ENCODE results near the gene GAD1. TPM values are rescaled to one million over a fixed set of nuclear protein-coding genes. Genes with fewer than 3 reads are reported as not detected.

GAD1 gene
- total and polyA plus RNA-seq, 2 of the 4 experiments (the other 2 are of a cell fraction), result not detected

GRCh38 chr2:170836027-170836426 lies 19.3 kb downstream of the GAD1 start:
- dilution Hi-C loops (cut with HindIII; ENCODE audit: low sequenced_read_pairs, unreplicated experiment), result no loop called here
- H3K18ac ChIP-seq (ENCODE audit: low read depth, low read length), result no peak overlapping the region
- in situ Hi-C loops (cut with MboI; ENCODE audit: low sequenced_read_pairs), result no loop called here
- H3K9ac ChIP-seq (ENCODE audit: low read depth, low read length), result no peak overlapping the region
- no peaks in the 10 kb centered on the region for H3K9me3 ChIP-seq (ENCODE audit: control insufficient read depth, insufficient read depth, low read length)
- no peak for TF ChIP-seq RAD21 (IDR thresholded peaks at IDR 0.05; ENCODE audit: low read length)
- TF ChIP-seq CEBPB (IDR thresholded peaks at IDR 0.05; ENCODE audit: low read depth, low read length), result no peak
- TF ChIP-seq POLR2A (IDR thresholded peaks at IDR 0.05; ENCODE audit: low read depth, low read length), result no peak
- no peak for TF ChIP-seq MXI1 (IDR thresholded peaks at IDR 0.05; ENCODE audit: borderline replicate concordance, low read depth, low read length)
- TF ChIP-seq NFE2L2 (IDR thresholded peaks at IDR 0.05; ENCODE audit: low read depth, low read length), result no peak
- TF ChIP-seq RCOR1 (IDR thresholded peaks at IDR 0.05; ENCODE audit: insufficient replicate concordance, low read length), result no peak
- no peak for TF ChIP-seq MAFK (IDR thresholded peaks at IDR 0.05; ENCODE audit: low read depth, low read length)
- no peak for TF ChIP-seq RFX5 (IDR thresholded peaks at IDR 0.05; ENCODE audit: low read depth, low read length)
- TF ChIP-seq, protein P1, sequence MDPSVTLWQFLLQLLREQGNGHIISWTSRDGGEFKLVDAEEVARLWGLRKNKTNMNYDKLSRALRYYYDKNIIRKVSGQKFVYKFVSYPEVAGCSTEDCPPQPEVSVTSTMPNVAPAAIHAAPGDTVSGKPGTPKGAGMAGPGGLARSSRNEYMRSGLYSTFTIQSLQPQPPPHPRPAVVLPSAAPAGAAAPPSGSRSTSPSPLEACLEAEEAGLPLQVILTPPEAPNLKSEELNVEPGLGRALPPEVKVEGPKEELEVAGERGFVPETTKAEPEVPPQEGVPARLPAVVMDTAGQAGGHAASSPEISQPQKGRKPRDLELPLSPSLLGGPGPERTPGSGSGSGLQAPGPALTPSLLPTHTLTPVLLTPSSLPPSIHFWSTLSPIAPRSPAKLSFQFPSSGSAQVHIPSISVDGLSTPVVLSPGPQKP (IDR thresholded peaks at IDR 0.05; ENCODE audit: borderline replicate concordance, low read depth, low read length), result no peak
- no peak for TF ChIP-seq CTCF (conservative IDR thresholded peaks at IDR 0.05; ENCODE audit: low read depth, low read length)
- TF ChIP-seq SMC3 (IDR thresholded peaks at IDR 0.05; ENCODE audit: low read depth, low read length), result no peak
- TF ChIP-seq FOS (IDR thresholded peaks at IDR 0.05; ENCODE audit: low read depth, low read length), result no peak
- TF ChIP-seq BHLHE40 (IDR thresholded peaks at IDR 0.05; ENCODE audit: low read depth, low read length), result no peak
- no peak for TF ChIP-seq CHD1 (IDR thresholded peaks at IDR 0.05; ENCODE audit: low read depth, low read length)
- TF ChIP-seq, protein P2, sequence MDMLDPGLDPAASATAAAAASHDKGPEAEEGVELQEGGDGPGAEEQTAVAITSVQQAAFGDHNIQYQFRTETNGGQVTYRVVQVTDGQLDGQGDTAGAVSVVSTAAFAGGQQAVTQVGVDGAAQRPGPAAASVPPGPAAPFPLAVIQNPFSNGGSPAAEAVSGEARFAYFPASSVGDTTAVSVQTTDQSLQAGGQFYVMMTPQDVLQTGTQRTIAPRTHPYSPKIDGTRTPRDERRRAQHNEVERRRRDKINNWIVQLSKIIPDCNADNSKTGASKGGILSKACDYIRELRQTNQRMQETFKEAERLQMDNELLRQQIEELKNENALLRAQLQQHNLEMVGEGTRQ (IDR thresholded peaks at IDR 0.05; ENCODE audit: low read depth, low read length), result no peak
- no peak for TF ChIP-seq MAZ (IDR thresholded peaks at IDR 0.05; ENCODE audit: borderline replicate concordance, low read depth, low read length)
- no peak overlapping the region for H3K23ac ChIP-seq (ENCODE audit: low read depth, low read length)
- no peak overlapping the region for H2AK5ac ChIP-seq (ENCODE audit: low read depth, low read length)
- H3K27me3 ChIP-seq (ENCODE audit: control insufficient read depth, insufficient read depth, low read length), result peaks cover 4% of the 10 kb centered on the region
- no peaks in the 10 kb centered on the region for H3K79me1 ChIP-seq (ENCODE audit: low read depth in 1 of 2, low read length in 2 of 2)
- no peak for DNase-seq
- H2BK120ac ChIP-seq (ENCODE audit: low read depth, low read length), result no peak overlapping the region
- H3K9me1 ChIP-seq (ENCODE audit: insufficient read depth, low read length), result no peaks in the 10 kb centered on the region
- no peak overlapping the region for H3K27ac ChIP-seq (ENCODE audit: insufficient read depth, low read length)
- no peaks in the 10 kb centered on the region for H3K36me3 ChIP-seq (ENCODE audit: control insufficient read depth, insufficient read depth, low read length)
- H4K91ac ChIP-seq (ENCODE audit: insufficient read depth, low read depth, low read length), result no peak overlapping the region
- H2BK20ac ChIP-seq (ENCODE audit: low read depth, low read length), result no peak overlapping the region
- no peak overlapping the region for H3K56ac ChIP-seq (ENCODE audit: extremely low read depth, insufficient read depth, low read length)
- no peaks in the 10 kb centered on the region for H4K20me1 ChIP-seq (ENCODE audit: insufficient read depth, low read length)
- H2AK9ac ChIP-seq (replicated peaks; ENCODE audit: low read depth, low read length, poor library complexity), result no peak overlapping the region
- no peak overlapping the region for H3K4ac ChIP-seq (ENCODE audit: low read depth, low read length)
- no peaks in the 10 kb centered on the region for H3K4me1 ChIP-seq (ENCODE audit: control insufficient read depth, insufficient read depth, low read length)
- no peak overlapping the region for H3K4me3 ChIP-seq (ENCODE audit: insufficient read depth, low read depth, low read length)
- H3K4me2 ChIP-seq (ENCODE audit: low read depth, low read length), result no peak overlapping the region
- no peak for ATAC-seq (ENCODE audit: low read depth)
- intact Hi-C loops (cut with micrococcal nuclease), result no loop called here
- POLR2A ChIA-PET (ENCODE audit: unreplicated experiment), result no interaction called here
- no peak overlapping the region for H2AFZ ChIP-seq (replicated peaks; ENCODE audit: low read length, poor library complexity)
- no peak overlapping the region for H4K5ac ChIP-seq (ENCODE audit: low read depth, low read length)
- no peak overlapping the region for H4K8ac ChIP-seq (ENCODE audit: low read depth in 2 of 2, low read length in 2 of 2)
- CTCF ChIA-PET, result interaction anchor here (0.6 kb wide), 1 partner anchor 370 kb away, joined by 3 read pairs; no protein-coding TSS in a partner anchor
- no TSS peak for BruUV-seq (replicated peaks)
- H3K14ac ChIP-seq (replicated peaks; ENCODE audit: low read depth, low read length), result no peak overlapping the region
- no peak overlapping the region for H2BK5ac ChIP-seq (ENCODE audit: low read depth, low read length, poor library complexity, severe bottlenecking)
- WGBS, 2 experiments (ENCODE audit: extremely low coverage in 2 of 2, insufficient read length in 1 of 2), result no CpG with 5 or more reads among the region's 5 CpGs
- no peak overlapping the region for H2BK15ac ChIP-seq (ENCODE audit: low read depth, low read length)

All from IMR-90 (cell line).